T-helper 2 cell (primary cell): ENCODE results near the gene SDHB.

Experiments used
- DNase-seq, 5 experiments: peaks; one replicate each; pipeline versions ENCODE4 v3.0.0 to v3.0.0-alpha.2; 2012 to 2022

SDHB gene

GRCh38 chr1:17071794-17072193, 18.0 kb upstream of the SDHB start:
- DNase-seq: no peak

- DNase-seq: no peak
Observed at GRCh38 chr1:17070163-17070525, 16.3 kb upstream of the SDHB start.

- no peak for DNase-seq
Observed at GRCh38 chr1:17069452-17070162, 15.8 kb upstream of the SDHB start.

GRCh38 chr1:17068789-17069188, 15.0 kb upstream of the SDHB start:
- DNase-seq: no peak

- no peak for DNase-seq
Observed at GRCh38 chr1:17067465-17068240, 13.8 kb upstream of the SDHB start.

- DNase-seq: no peak
Observed at GRCh38 chr1:17067069-17067426, 13.2 kb upstream of the SDHB start.

- DNase-seq: no peak
Observed at GRCh38 chr1:17066361-17067068, 12.7 kb upstream of the SDHB start.

GRCh38 chr1:17065666-17066065, 11.8 kb upstream of the SDHB start:
- no peak for DNase-seq

GRCh38 chr1:17062751-17063150, 8.9 kb upstream of the SDHB start:
- peak in 1 of 5 experiments; percentile 26 for DNase-seq

- no peak for DNase-seq
Observed at GRCh38 chr1:17061892-17062291, 8.1 kb upstream of the SDHB start.

- DNase-seq: no peak
Observed at GRCh38 chr1:17061486-17061885, 7.7 kb upstream of the SDHB start.

GRCh38 chr1:17060306-17060749, 6.5 kb upstream of the SDHB start:
- no peak for DNase-seq

- DNase-seq: peak in 1 of 5 experiments; percentile 43
Observed at GRCh38 chr1:17059391-17060305, 5.8 kb upstream of the SDHB start.

- DNase-seq: no peak
Observed at GRCh38 chr1:17056551-17056950, 2.7 kb upstream of the SDHB start.

- DNase-seq: no peak
Observed at GRCh38 chr1:17055801-17056200, 2.0 kb upstream of the SDHB start.

- DNase-seq: no peak
Observed at GRCh38 chr1:17053086-17053684, 647 bp downstream of the SDHB start.

GRCh38 chr1:17052641-17053040, 1.2 kb downstream of the SDHB start:
- DNase-seq: no peak

GRCh38 chr1:17052038-17052437, 1.8 kb downstream of the SDHB start:
- no peak for DNase-seq

GRCh38 chr1:17047924-17048323, 5.9 kb downstream of the SDHB start:
- no peak for DNase-seq

GRCh38 chr1:17046334-17046657, 7.5 kb downstream of the SDHB start:
- no peak for DNase-seq

GRCh38 chr1:17045634-17046333, 8.0 kb downstream of the SDHB start:
- DNase-seq: peak in 1 of 5 experiments; percentile 41

GRCh38 chr1:17045150-17045549, 8.7 kb downstream of the SDHB start:
- DNase-seq: no peak
